Measurements from ENCODE around the gene KHK. TPM values are rescaled to one million over a fixed set of nuclear protein-coding genes. Genes with fewer than 3 reads are reported as not detected.
A peak's percentile ranks its signal among the peaks of the same experiment; 100 is the strongest.
"Not testable (repeated sequence)": the region's sequence is repeated elsewhere in the genome, so short reads cannot be mapped to it uniquely, and the experiment has no call there.

KHK gene
- total RNA-seq, 2 experiments from 2014 or later, result 9.5 to 10.2 TPM

- Mint-ChIP-seq H3K4me3 (no peak overlapping the region), H3K4me1 (ENCODE audit: low read depth) (no peaks in the 10 kb centered on the region), H3K27ac (no peak overlapping the region), H3K9me3 (no peaks in the 10 kb centered on the region), H3K36me3 (ENCODE audit: low read depth) (peaks cover 6% of the 10 kb centered on the region), H3K27me3 (ENCODE audit: low read depth) (peaks cover 6% of the 10 kb centered on the region)
- intact Hi-C loops (cut with micrococcal nuclease), result no loop called here
- no peak for DNase-seq
- CTCF ChIA-PET, result interaction anchor here (0.6 to 1.3 kb wide), 5 partner anchors 9 to 162 kb away, joined by 3 to 6 read pairs (median 3); no protein-coding TSS in a partner anchor
These were observed 22.5 kb downstream of the KHK start for GRCh38 chr2:27109083-27109482.

GRCh38 chr2:27110603-27111352, 24.2 kb downstream of the KHK start:
- DNase-seq; H3K4me1 Mint-ChIP-seq (ENCODE audit: low read depth); H3K36me3 Mint-ChIP-seq (ENCODE audit: low read depth); intact Hi-C loops (cut with micrococcal nuclease); H3K27me3 Mint-ChIP-seq (ENCODE audit: low read depth); H3K9me3 Mint-ChIP-seq; H3K4me3 Mint-ChIP-seq; H3K27ac Mint-ChIP-seq: not testable (repeated sequence)
- CTCF ChIA-PET, result interaction anchor here (1.3 kb wide), 1 partner anchor 11 kb away, joined by 3 read pairs; no protein-coding TSS in a partner anchor

- H3K27ac Mint-ChIP-seq; H3K27me3 Mint-ChIP-seq (ENCODE audit: low read depth); H3K9me3 Mint-ChIP-seq; H3K36me3 Mint-ChIP-seq (ENCODE audit: low read depth); H3K4me3 Mint-ChIP-seq; DNase-seq; intact Hi-C loops (cut with micrococcal nuclease); H3K4me1 Mint-ChIP-seq (ENCODE audit: low read depth): not testable (repeated sequence)
- CTCF ChIA-PET, result interaction anchor here (0.6 kb wide), 2 partner anchors 77 to 95 kb away, joined by 3 read pairs; no protein-coding TSS in a partner anchor
These were observed 25.0 kb downstream of the KHK start for GRCh38 chr2:27111392-27112078.

GRCh38 chr2:27115519-27115918, 28.9 kb downstream of the KHK start:
- CTCF ChIA-PET, result interaction anchor here (1.3 kb wide), 1 partner anchor 22 kb away, joined by 3 read pairs; no protein-coding TSS in a partner anchor
- Mint-ChIP-seq H3K4me3 (no peak overlapping the region), H3K27me3 (ENCODE audit: low read depth) (peaks cover 19% of the 10 kb centered on the region), H3K27ac (no peak overlapping the region), H3K9me3 (no peaks in the 10 kb centered on the region), H3K36me3 (ENCODE audit: low read depth) (peaks cover 3% of the 10 kb centered on the region), H3K4me1 (ENCODE audit: low read depth) (peaks cover 9% of the 10 kb centered on the region)
- intact Hi-C loops (cut with micrococcal nuclease), result no loop called here
- DNase-seq, result no peak

GRCh38 chr2:27117995-27118524, 31.5 kb downstream of the KHK start:
- Mint-ChIP-seq H3K4me1 (ENCODE audit: low read depth) (peaks cover 10% of the 10 kb centered on the region), H3K27me3 (ENCODE audit: low read depth) (peaks cover 22% of the 10 kb centered on the region), H3K27ac (no peak overlapping the region), H3K36me3 (ENCODE audit: low read depth) (peaks cover 3% of the 10 kb centered on the region), H3K4me3 (peak overlapping the region; percentile 58), H3K9me3 (no peaks in the 10 kb centered on the region)
- intact Hi-C loops (cut with micrococcal nuclease), result no loop called here
- no peak for DNase-seq
- CTCF ChIA-PET, result interaction anchor here (0.7 to 1.0 kb wide), 2 partner anchors 18 to 52 kb away, joined by 3 read pairs; no protein-coding TSS in a partner anchor

- no peak for DNase-seq
- no peak within 1 kb of the TSS for H3K27ac Mint-ChIP-seq
- peaks cover 15% of the 10 kb centered on the region for H3K4me1 Mint-ChIP-seq (ENCODE audit: low read depth)
- peak within 1 kb of the TSS; percentile 71 for H3K4me3 Mint-ChIP-seq
- H3K36me3 Mint-ChIP-seq (ENCODE audit: low read depth), result peaks cover 3% of the 10 kb centered on the region
- intact Hi-C loops (cut with micrococcal nuclease), result no loop called here
- H3K27me3 Mint-ChIP-seq (ENCODE audit: low read depth), result peaks cover 22% of the 10 kb centered on the region
- H3K9me3 Mint-ChIP-seq, result no peaks in the 10 kb centered on the region
- CTCF ChIA-PET, result interaction anchor here (0.7 to 1.0 kb wide), 2 partner anchors 19 to 51 kb away, joined by 3 read pairs; no protein-coding TSS in a partner anchor
These were observed 32.2 kb downstream of the KHK start, which contains the start of gene CGREF1 for GRCh38 chr2:27118525-27119329. CGREF1 (minus strand) TSS chr2:27119128; CDS start chr2:27104366, 14,762 bp downstream.

GRCh38 chr2:27119330-27119670, 32.7 kb downstream of the KHK start:
- DNase-seq; intact Hi-C loops (cut with micrococcal nuclease); H3K27ac Mint-ChIP-seq; CTCF ChIA-PET; H3K9me3 Mint-ChIP-seq; H3K36me3 Mint-ChIP-seq (ENCODE audit: low read depth): not testable (repeated sequence)
- Mint-ChIP-seq H3K27me3 (ENCODE audit: low read depth) (peaks cover 22% of the 10 kb centered on the region), H3K4me1 (ENCODE audit: low read depth) (peaks cover 16% of the 10 kb centered on the region), H3K4me3 (peak overlapping the region; percentile 71)

- Mint-ChIP-seq H3K36me3 (ENCODE audit: low read depth) (peaks cover 3% of the 10 kb centered on the region), H3K27ac (no peak overlapping the region), H3K4me3 (no peak overlapping the region), H3K9me3 (no peaks in the 10 kb centered on the region), H3K27me3 (ENCODE audit: low read depth) (peaks cover 22% of the 10 kb centered on the region), H3K4me1 (ENCODE audit: low read depth) (peaks cover 16% of the 10 kb centered on the region)
- DNase-seq, result no peak
- intact Hi-C loops (cut with micrococcal nuclease), result no loop called here
- CTCF ChIA-PET, result no interaction called here
These were observed 35.3 kb downstream of the KHK start for GRCh38 chr2:27121906-27122305.

- Mint-ChIP-seq H3K4me3 (peak overlapping the region; percentile 79), H3K27me3 (ENCODE audit: low read depth) (peaks cover 21% of the 10 kb centered on the region), H3K36me3 (ENCODE audit: low read depth) (peaks cover 3% of the 10 kb centered on the region), H3K27ac (no peak overlapping the region), H3K9me3 (no peaks in the 10 kb centered on the region), H3K4me1 (ENCODE audit: low read depth) (peaks cover 16% of the 10 kb centered on the region)
- intact Hi-C loops (cut with micrococcal nuclease), result loop anchor here (1.0 kb wide), 1 partner anchor 12 kb away; the partner anchor contains the start of gene PREB
- CTCF ChIA-PET, result interaction anchor here (0.6 to 2.7 kb wide), 4 partner anchors 11 to 157 kb away, joined by 4 to 17 read pairs (median 5); partner anchors contain the start of gene PREB
- no peak for DNase-seq
These were observed 36.2 kb downstream of the KHK start for GRCh38 chr2:27122791-27123190.

- Mint-ChIP-seq H3K36me3 (ENCODE audit: low read depth) (peaks cover 3% of the 10 kb centered on the region), H3K27me3 (ENCODE audit: low read depth) (peaks cover 16% of the 10 kb centered on the region), H3K4me3 (peak within 1 kb of the TSS; percentile 79), H3K4me1 (ENCODE audit: low read depth) (peaks cover 12% of the 10 kb centered on the region), H3K27ac (no peak within 1 kb of the TSS), H3K9me3 (no peaks in the 10 kb centered on the region)
- intact Hi-C loops (cut with micrococcal nuclease), result loop anchor here (1.0 kb wide), 1 partner anchor 11 kb away; the partner anchor contains the start of gene PREB
- peak; percentile 51 for DNase-seq
- CTCF ChIA-PET, result interaction anchor here (0.6 to 2.7 kb wide), 5 partner anchors 9 to 156 kb away, joined by 3 to 17 read pairs (median 4); partner anchors contain the start of gene PREB
These were observed 37.0 kb downstream of the KHK start, which contains the start of gene ABHD1 for GRCh38 chr2:27123302-27124150. ABHD1 (plus strand) TSS chr2:27123815; CDS start chr2:27123949, 134 bp downstream.

- CTCF ChIA-PET, result interaction anchor here (2.7 kb wide), 1 partner anchor 9 kb away, joined by 17 read pairs; the partner anchor contains the start of gene PREB
- Mint-ChIP-seq H3K9me3 (no peaks in the 10 kb centered on the region), H3K27me3 (ENCODE audit: low read depth) (peaks cover 6% of the 10 kb centered on the region), H3K27ac (no peak overlapping the region), H3K36me3 (ENCODE audit: low read depth) (peaks cover under 1% of the 10 kb centered on the region), H3K4me3 (no peak overlapping the region), H3K4me1 (ENCODE audit: low read depth) (peaks cover 7% of the 10 kb centered on the region)
- no peak for DNase-seq
- intact Hi-C loops (cut with micrococcal nuclease), result no loop called here
These were observed 38.5 kb downstream of the KHK start for GRCh38 chr2:27125104-27125503.

Data from activated naive CD4-positive, alpha-beta T cell treated with anti-CD3 and anti-CD28 coated beads for 36 hours (primary cell).